Smooth muscle cell of the umbilical artery (primary cell): ENCODE results near the gene TRIM17. TPM values are rescaled to one million over a fixed set of nuclear protein-coding genes. Genes with fewer than 3 reads are reported as not detected.

Experiments
- total RNA-seq: library from RNA; depleted of rRNA; stranded (reverse); fragments of >200 nt; gene quantifications from 2 replicates; pipeline ENCODE4 v1.2.3, GENCODE V29; 2014

The TRIM17 gene, protein sequence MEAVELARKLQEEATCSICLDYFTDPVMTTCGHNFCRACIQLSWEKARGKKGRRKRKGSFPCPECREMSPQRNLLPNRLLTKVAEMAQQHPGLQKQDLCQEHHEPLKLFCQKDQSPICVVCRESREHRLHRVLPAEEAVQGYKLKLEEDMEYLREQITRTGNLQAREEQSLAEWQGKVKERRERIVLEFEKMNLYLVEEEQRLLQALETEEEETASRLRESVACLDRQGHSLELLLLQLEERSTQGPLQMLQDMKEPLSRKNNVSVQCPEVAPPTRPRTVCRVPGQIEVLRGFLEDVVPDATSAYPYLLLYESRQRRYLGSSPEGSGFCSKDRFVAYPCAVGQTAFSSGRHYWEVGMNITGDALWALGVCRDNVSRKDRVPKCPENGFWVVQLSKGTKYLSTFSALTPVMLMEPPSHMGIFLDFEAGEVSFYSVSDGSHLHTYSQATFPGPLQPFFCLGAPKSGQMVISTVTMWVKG
- total RNA-seq = under 0.01 and 0.32 TPM in 2 replicates

DNA sequence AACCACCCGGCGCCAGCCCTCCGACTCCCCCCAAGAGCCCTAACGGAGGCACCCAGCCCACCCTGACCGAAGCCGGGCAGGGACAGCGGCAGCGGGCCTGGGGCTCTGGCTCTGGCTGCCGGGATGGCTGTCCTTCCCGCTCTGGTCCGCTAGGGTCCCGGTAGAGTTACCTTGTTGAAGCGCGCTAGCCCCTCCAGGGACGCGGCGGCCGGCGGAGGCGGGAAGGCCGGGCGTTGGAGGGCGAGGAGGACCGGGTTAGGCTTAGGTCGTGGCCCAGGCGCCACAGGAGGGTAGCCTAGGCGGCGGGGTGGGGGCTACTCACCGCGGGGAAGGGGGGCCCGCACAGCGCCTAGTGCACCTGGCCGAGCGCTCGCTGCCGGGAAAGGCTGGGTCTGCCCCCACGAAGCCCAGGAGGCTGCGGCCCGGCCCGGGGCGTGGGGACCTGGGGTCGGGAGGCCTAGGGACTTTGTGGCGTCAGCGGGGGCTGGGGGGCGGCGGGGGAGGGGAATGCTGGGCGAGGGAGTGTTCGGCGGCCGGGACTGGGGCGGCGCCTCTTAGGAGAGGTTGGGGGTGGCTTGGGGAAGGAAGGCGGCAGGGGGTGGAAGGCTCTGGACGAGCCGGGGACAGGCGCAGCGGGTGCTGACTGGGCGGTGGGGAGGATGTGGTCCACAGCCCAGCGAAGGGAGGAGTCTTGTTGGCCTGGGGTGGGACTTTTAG, at the start of gene TRIM17:
Gene TRIM17, minus strand, starts transcription at position 645 of the 717 bp plus-strand sequence. CDS start 1,789 bp downstream, outside the sequence.

Other genes with a start within 250 kb of the TRIM17 start
- 16.6 and 32.8 TPM in 2 replicates for gene OBSCN, start 208.8 kb downstream of the TRIM17 start, total RNA-seq
- 13.7 and 26.8 TPM in 2 replicates for gene TRIM11, start 10.0 kb downstream of the TRIM17 start, total RNA-seq
- 112 and 118 TPM in 2 replicates for gene RNF187, start 70.5 kb upstream of the TRIM17 start, total RNA-seq